Nephron progenitor cell (in vitro differentiated cells): Measurements from ENCODE around the gene PLCH2.
A peak's percentile ranks its signal among the peaks of the same experiment; 100 is the strongest.

Experiments
- DNase-seq: peaks from one replicate; pipeline ENCODE4 v3.0.0; 2021
- H3K27ac Mint-ChIP-seq: 2 replicates; pipeline ENCODE4 v1.8.0; 2021; ENCODE audit warnings: mild to moderate bottlenecking, moderate library complexity, mixed read lengths
- H3K27me3 Mint-ChIP-seq: 2 replicates; pipeline ENCODE4 v1.8.0; 2021; ENCODE audit warnings: mild to moderate bottlenecking, low read depth, mixed read lengths; ENCODE audit not compliant: poor library complexity
- H3K36me3 Mint-ChIP-seq: 2 replicates; pipeline ENCODE4 v1.8.0; 2021; ENCODE audit warnings: low read depth, mixed read lengths
- H3K4me1 Mint-ChIP-seq: 2 replicates; pipeline ENCODE4 v1.8.0; 2021; ENCODE audit warnings: mixed read lengths
- H3K4me3 Mint-ChIP-seq: 2 replicates; pipeline ENCODE4 v1.8.0; 2021; ENCODE audit warnings: mild to moderate bottlenecking, moderate library complexity, mixed read lengths
- H3K9me3 Mint-ChIP-seq: 2 replicates; pipeline ENCODE4 v1.8.0; 2021; ENCODE audit warnings: mild to moderate bottlenecking, moderate library complexity, mixed read lengths
- CTCF ChIP-seq: fragments of 200-600 bp; sonication (generic); IDR thresholded peaks from 2 replicates; pipeline ENCODE4 v1.5.0; 2021; ENCODE audit warnings: antibody characterized with exemption

Gene PLCH2

DNA sequence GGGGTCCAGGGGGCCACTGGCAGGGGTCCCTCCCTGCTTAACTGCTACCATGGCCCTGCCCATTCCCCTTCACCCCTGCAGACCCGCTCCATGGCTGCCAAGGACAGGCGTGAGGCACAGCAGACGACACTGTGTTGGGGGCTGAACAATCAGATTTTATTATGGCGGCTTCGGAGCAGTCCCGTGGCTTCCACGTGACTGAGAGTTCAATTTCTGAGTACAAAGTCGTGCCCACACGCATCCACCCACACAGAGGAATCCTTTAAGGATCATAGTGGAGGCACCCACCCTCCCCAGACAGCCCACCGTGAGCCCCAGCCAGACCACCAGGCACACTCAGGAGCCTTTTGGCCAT lies 52.5 kb downstream of the PLCH2 start:
- Mint-ChIP-seq H3K27me3 (peaks cover 65% of the 10 kb centered on the region), H3K9me3 (no peaks in the 10 kb centered on the region), H3K4me3 (no peak overlapping the region), H3K36me3 (no peaks in the 10 kb centered on the region), H3K27ac (no peak overlapping the region), H3K4me1 (peaks cover 29% of the 10 kb centered on the region)
- TF ChIP-seq CTCF: no peak
- DNase-seq: no peak

DNA sequence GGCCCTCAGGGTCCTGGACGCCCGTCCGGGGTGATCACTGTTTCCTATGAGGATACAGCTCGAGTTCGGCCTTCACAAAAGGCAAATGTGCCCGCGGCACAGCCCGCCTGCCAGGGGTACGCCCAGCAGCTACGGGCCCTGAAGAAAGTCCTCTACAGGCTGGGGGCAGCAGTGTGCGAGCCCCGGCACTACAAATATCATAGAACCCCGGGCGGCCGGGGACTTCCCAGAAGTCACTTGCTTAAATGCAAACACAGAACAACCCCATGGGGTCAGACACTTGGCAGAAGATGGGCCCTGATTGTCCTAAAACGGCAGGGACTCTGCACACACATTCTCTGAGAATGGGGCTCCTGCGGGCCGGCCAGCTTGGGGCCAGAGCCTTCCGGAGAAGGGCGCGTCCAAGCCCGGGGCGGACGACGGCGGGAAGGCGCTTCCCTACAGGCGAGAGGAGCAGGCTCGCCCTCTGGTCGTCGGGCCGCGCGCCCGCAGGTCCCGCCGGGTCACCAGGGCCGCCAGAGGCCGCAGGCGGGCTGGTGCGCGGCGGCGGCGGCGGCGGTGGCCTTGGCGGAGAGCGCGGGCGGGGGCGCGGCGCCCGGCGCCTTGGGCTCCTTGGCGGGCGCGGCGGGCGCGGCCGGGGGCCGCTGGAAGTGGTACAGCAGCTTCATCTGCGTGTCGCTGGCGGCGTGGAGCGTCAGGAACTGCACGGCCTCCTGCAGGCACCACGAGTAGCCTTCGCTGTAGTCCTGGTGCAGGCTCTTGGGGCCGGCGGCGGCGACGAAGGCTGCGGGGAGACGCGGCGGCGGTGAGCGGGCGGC lies 53.1 kb downstream of the PLCH2 start:
- DNase-seq: peak; percentile 75
- Mint-ChIP-seq H3K9me3 (no peaks in the 10 kb centered on the region), H3K36me3 (no peaks in the 10 kb centered on the region), H3K27me3 (peaks cover 71% of the 10 kb centered on the region), H3K4me3 (no peak overlapping the region), H3K4me1 (peaks cover 30% of the 10 kb centered on the region), H3K27ac (no peak overlapping the region)
- no peak for TF ChIP-seq CTCF

DNA sequence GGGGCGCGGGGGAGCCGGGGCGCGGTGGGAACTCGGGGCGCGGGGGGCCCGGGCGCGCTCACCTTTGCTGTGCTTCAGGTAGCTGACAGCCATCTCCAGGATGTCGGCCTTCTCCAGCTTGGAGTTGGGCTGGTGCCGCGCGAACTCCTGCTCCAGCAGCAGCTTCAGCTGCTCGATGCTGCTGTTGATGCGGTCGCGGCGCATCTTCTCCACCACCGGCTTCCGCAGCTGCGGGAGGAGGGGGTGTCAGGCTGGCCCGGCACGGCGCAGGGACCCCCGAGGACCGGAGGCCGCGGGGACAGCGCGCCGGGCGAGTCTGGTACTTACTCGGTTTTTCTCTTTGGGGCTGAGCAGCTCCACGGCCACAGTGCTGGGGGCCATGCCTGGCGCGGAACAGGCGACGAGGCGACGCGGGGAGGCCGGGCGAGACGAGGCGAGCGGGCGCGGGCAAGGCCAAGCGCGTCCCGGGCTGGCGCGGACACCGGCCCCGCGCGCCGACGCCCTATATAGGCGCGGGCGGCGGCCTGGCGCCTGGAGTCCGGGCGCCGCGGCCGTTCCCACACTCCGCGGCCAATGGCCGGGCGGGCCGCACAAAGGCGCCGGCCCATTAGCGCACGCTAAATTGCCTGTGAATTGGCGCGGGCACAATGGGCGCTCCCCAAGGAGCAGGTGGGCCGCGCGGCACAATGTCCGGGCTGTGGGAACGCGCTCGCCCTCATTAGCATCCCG lies 53.9 kb downstream of the PLCH2 start, which contains the start of gene HES5:
HES5 (minus strand) TSS at position 480 of the 729 bp plus-strand sequence; CDS start at position 381, 99 bp downstream.
- H3K27me3 Mint-ChIP-seq: peaks cover 78% of the 10 kb centered on the region
- H3K9me3 Mint-ChIP-seq: no peaks in the 10 kb centered on the region
- no peak for TF ChIP-seq CTCF
- no peaks in the 10 kb centered on the region for H3K36me3 Mint-ChIP-seq
- H3K27ac Mint-ChIP-seq: no peak within 1 kb of the TSS
- H3K4me1 Mint-ChIP-seq: peaks cover 28% of the 10 kb centered on the region
- peak; percentile 59 for DNase-seq
- no peak within 1 kb of the TSS for H3K4me3 Mint-ChIP-seq

- H3K4me1 Mint-ChIP-seq: peaks cover 29% of the 10 kb centered on the region
- no peaks in the 10 kb centered on the region for H3K9me3 Mint-ChIP-seq
- H3K27me3 Mint-ChIP-seq: peaks cover 86% of the 10 kb centered on the region
- H3K36me3 Mint-ChIP-seq: no peaks in the 10 kb centered on the region
- no peak for TF ChIP-seq CTCF
- no peak overlapping the region for H3K4me3 Mint-ChIP-seq
- H3K27ac Mint-ChIP-seq: no peak overlapping the region
- no peak for DNase-seq
Measured at GRCh38 chr1:2530513-2531361, 54.6 kb downstream of the PLCH2 start.

DNA sequence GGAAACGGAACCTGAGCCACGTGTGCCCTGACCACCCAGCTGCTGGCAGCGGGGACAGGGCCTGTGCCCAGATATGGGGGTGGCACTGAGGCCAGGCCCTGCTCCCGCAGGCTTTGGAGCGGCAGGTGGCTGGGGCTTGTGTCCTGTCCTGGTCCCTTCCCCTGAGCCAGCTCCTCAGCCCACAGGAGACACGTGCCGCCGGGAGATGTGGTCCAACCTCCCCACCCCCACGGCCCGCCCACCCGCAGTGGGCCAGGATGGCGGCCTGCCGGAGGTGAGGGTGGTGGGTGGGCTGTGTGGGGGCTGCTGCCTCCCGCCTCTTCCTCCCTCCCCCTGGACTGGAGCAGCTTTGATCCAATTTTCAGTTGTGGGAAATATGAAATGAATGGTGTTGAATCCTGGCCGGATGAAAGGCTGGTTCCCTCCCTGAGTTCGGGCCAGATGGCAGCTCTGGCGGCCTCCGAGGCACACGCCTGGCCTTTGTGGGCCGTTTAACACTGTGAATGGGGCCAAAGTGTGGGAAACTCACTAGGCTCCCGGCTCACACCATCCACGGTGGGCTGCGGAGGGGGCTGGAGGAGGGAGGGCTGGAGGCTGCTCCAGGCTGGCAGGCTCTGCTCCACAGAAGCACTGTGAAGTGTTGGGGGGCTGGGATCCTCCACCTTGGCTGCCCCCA lies 56.5 kb downstream of the PLCH2 start:
- H3K36me3 Mint-ChIP-seq: no peaks in the 10 kb centered on the region
- DNase-seq: no peak
- H3K27ac Mint-ChIP-seq: no peak overlapping the region
- H3K9me3 Mint-ChIP-seq: no peaks in the 10 kb centered on the region
- H3K27me3 Mint-ChIP-seq: peaks cover 85% of the 10 kb centered on the region
- peaks cover 31% of the 10 kb centered on the region for H3K4me1 Mint-ChIP-seq
- no peak overlapping the region for H3K4me3 Mint-ChIP-seq
- TF ChIP-seq CTCF: no peak
